ENCODE measurements around the gene C2orf42. TPM values are rescaled to one million over a fixed set of nuclear protein-coding genes. Genes with fewer than 3 reads are reported as not detected.

Gene C2orf42
- total RNA-seq, 1 experiment from 2014 or later = 17.4 TPM

GRCh38 chr2:70128005-70128404, 62.8 kb downstream of the C2orf42 start:
- H3K4me2 ChIP-seq (ENCODE audit: low read length) = no peak overlapping the region
- TF ChIP-seq SP1 (IDR thresholded peaks at IDR 0.05; ENCODE audit: low read depth) (no peak), CBX3 (IDR thresholded peaks at IDR 0.05; ENCODE audit: low read depth) (no peak), POLR2A (IDR thresholded peaks at IDR 0.05; ENCODE audit: borderline replicate concordance, extremely low read depth, insufficient read depth, insufficient read length) (no peak)
- peaks cover 32 to 43% of the 10 kb centered on the region in 2 experiments for H3K4me1 ChIP-seq (ENCODE audit: control insufficient read depth in 1 of 2, insufficient read depth in 2 of 2, low read length in 2 of 2)
- intact Hi-C loops (cut with micrococcal nuclease) = no loop called here
- no peaks in the 10 kb centered on the region for H4K20me1 ChIP-seq (ENCODE audit: insufficient read depth)
- no peaks in the 10 kb centered on the region for H3K9me3 ChIP-seq (ENCODE audit: control insufficient read depth in 1 of 2, insufficient read depth in 1 of 2, low read depth in 1 of 2, low read length in 2 of 2)
- no peaks in the 10 kb centered on the region for H3K27me3 ChIP-seq (ENCODE audit: insufficient read depth, low read length)
- no peak overlapping the region for H3K9ac ChIP-seq (ENCODE audit: low read length)
- H3K79me2 ChIP-seq (ENCODE audit: insufficient read depth, low read length) = no peaks in the 10 kb centered on the region
- BruUV-seq (replicated peaks) = no TSS peak
- ChIA-PET CTCF (no interaction called here), POLR2A (no interaction called here), RAD21 (ENCODE audit: low non-redundant PET in 1 of 2, low total read pairs in 2 of 2, uncharacterized antibody in 2 of 2, unreplicated experiment in 2 of 2) (no interaction called here)
- H3K9me2 ChIP-seq (ENCODE audit: insufficient read depth) = no peaks in the 10 kb centered on the region
- H2AFZ ChIP-seq (ENCODE audit: low read depth, low read length, poor library complexity, severe bottlenecking) = no peak overlapping the region
- H3K4me3 ChIP-seq (replicated peaks in 1 of 2; ENCODE audit: low read depth in 1 of 2, low read length in 2 of 2) = no peak overlapping the region
- H3K36me3 ChIP-seq (ENCODE audit: control insufficient read depth in 1 of 2, insufficient read depth in 2 of 2, low read length in 2 of 2) = no peaks in the 10 kb centered on the region
- ATAC-seq = no peak
- DNase-seq (ENCODE audit: low read depth, low spot score) = no peak
- no peak overlapping the region for H3K27ac ChIP-seq (ENCODE audit: low read depth, low read length)

- ChIA-PET CTCF (interaction anchor here (1.0 kb wide), 1 partner anchor 56 kb away, joined by 3 read pairs; no protein-coding TSS in a partner anchor), POLR2A (interaction anchor here (0.9 to 1.0 kb wide), 2 partner anchors 17 to 212 kb away, joined by 3 to 4 read pairs; no protein-coding TSS in a partner anchor), RAD21 (ENCODE audit: low non-redundant PET in 1 of 2, low total read pairs in 2 of 2, uncharacterized antibody in 2 of 2, unreplicated experiment in 2 of 2) (no interaction called here)
- Histone ChIP-seq H4K20me1 (ENCODE audit: insufficient read depth) (no peaks in the 10 kb centered on the region), H3K79me2 (ENCODE audit: insufficient read depth, low read length) (no peaks in the 10 kb centered on the region), H3K27ac (ENCODE audit: low read depth, low read length) (no peak overlapping the region), H3K9me3 (ENCODE audit: control insufficient read depth in 1 of 2, insufficient read depth in 1 of 2, low read depth in 1 of 2, low read length in 2 of 2) (no peaks in the 10 kb centered on the region), H3K4me1 (ENCODE audit: control insufficient read depth in 1 of 2, insufficient read depth in 2 of 2, low read length in 2 of 2) (peaks cover 19 to 32% of the 10 kb centered on the region in 2 experiments), H3K4me3 (replicated peaks in 1 of 2; ENCODE audit: low read depth in 1 of 2, low read length in 2 of 2) (no peak overlapping the region), H3K36me3 (ENCODE audit: control insufficient read depth in 1 of 2, insufficient read depth in 2 of 2, low read length in 2 of 2) (no peaks in the 10 kb centered on the region), H3K27me3 (ENCODE audit: insufficient read depth, low read length) (no peaks in the 10 kb centered on the region), H3K9me2 (ENCODE audit: insufficient read depth) (no peaks in the 10 kb centered on the region), H3K9ac (ENCODE audit: low read length) (no peak overlapping the region), H3K4me2 (ENCODE audit: low read length) (no peak overlapping the region), H2AFZ (ENCODE audit: low read depth, low read length, poor library complexity, severe bottlenecking) (no peak overlapping the region)
- BruUV-seq (replicated peaks) = no TSS peak
- intact Hi-C loops (cut with micrococcal nuclease) = no loop called here
- TF ChIP-seq ZFX (IDR thresholded peaks at IDR 0.05) (no peak), ZBTB33 (IDR thresholded peaks at IDR 0.05; ENCODE audit: extremely low read depth, insufficient replicate concordance, low read length) (no peak), ATF3 (IDR thresholded peaks at IDR 0.05) (no peak), SIN3A (IDR thresholded peaks at IDR 0.05; ENCODE audit: low read depth) (no peak), TCF7L2 (IDR thresholded peaks at IDR 0.05; ENCODE audit: borderline replicate concordance, extremely low read depth, insufficient read depth, insufficient read length) (no peak), CBX3 (IDR thresholded peaks at IDR 0.05; ENCODE audit: low read depth) (no peak), EZH2phosphoT487 (IDR thresholded peaks at IDR 0.05; ENCODE audit: borderline replicate concordance) (no peak)
- ATAC-seq (no peak), DNase-seq (ENCODE audit: low read depth, low spot score) (no peak)
Measured at GRCh38 chr2:70126413-70126812, 64.4 kb downstream of the C2orf42 start.
